TTC549 (cell line): ENCODE measurements around the gene DQX1.
A peak's percentile ranks its signal among the peaks of the same experiment; 100 is the strongest.

Source experiments
- FAIRE-seq: peaks from 2 replicates; lab custom pipeline; 2012; peaks lifted over from hg19 to GRCh38; lab: Jason Lieb, UNC

The DQX1 gene

DNA sequence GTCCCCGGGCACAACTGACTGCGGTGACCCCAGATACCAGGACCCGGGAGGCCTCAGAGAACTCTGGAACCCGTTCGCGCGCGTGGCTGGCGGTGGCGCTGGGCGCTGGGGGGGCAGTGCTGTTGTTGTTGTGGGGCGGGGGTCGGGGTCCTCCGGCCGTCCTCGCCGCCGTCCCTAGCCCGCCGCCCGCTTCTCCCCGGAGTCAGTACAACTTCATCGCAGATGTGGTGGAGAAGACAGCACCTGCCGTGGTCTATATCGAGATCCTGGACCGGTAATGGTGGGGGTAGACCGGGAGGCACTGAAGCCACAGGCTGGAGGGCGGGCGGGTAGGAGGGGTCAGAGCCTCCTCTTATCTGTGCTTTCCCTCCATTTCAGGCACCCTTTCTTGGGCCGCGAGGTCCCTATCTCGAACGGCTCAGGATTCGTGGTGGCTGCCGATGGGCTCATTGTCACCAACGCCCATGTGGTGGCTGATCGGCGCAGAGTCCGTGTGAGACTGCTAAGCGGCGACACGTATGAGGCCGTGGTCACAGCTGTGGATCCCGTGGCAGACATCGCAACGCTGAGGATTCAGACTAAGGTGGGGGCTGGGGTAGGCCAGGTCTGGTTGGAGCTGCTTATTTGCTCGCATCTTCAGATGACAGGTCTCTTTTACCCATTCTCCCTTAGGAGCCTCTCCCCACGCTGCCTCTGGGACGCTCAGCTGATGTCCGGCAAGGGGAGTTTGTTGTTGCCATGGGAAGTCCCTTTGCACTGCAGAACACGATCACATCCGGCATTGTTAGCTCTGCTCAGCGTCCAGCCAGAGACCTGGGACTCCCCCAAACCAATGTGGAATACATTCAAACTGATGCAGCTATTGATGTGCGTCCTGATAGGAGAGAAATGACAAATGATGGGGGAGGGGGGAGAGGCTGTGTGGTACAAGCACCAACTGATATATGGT lies 4.5 kb upstream of the DQX1 start:
- FAIRE-seq, result no peak

DNA sequence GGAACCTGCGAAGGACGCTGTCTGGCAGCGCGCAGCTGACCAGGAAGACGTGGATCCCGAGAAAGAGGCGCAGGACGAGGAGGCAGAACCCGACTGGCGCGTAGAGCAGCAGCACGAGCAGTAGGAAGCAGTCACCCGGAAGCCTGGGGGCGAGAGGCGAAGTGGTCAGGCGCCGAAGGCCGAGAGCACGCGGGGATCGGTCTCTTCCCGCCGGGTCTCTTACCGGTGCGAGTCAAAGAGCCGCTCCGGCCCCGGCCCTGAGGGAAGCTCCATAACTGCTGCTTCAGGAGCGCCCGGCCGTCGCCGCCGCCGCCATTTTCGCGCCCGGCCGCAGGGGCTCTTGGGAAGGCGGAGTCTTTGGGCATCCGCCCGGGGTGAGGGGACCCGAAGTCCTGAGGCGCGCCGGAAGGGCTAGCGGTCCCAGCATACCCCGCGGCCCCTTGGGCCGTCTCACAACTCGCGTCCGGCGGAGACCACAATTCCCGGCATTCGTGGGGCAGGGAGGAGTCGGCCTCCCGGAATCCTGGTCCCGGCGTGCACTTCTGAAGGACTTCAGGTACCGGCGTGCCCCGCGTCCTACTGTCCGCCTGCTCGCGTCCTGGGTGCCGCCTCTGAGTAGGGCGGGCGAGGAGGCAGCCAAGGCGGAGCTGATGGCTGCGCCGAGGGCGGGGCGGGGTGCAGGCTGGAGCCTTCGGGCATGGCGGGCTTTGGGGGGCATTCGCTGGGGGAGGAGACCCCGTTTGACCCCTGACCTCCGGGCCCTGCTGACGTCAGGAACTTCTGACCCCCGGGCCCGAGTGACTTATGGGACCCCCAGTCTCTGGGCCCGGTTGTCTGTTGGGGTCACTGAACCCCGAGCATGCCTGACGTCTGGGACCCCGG lies 3.6 kb upstream of the DQX1 start, which contains the start of the genes AUP1 and HTRA2:
AUP1 (minus strand) TSS at position 350 of the 882 bp plus-strand sequence; CDS start at position 273, 77 bp downstream.
HTRA2 (plus strand) TSS at position 577 of the 882 bp plus-strand sequence; CDS start at position 651, 74 bp downstream.
- FAIRE-seq, result peak; percentile 90

DNA sequence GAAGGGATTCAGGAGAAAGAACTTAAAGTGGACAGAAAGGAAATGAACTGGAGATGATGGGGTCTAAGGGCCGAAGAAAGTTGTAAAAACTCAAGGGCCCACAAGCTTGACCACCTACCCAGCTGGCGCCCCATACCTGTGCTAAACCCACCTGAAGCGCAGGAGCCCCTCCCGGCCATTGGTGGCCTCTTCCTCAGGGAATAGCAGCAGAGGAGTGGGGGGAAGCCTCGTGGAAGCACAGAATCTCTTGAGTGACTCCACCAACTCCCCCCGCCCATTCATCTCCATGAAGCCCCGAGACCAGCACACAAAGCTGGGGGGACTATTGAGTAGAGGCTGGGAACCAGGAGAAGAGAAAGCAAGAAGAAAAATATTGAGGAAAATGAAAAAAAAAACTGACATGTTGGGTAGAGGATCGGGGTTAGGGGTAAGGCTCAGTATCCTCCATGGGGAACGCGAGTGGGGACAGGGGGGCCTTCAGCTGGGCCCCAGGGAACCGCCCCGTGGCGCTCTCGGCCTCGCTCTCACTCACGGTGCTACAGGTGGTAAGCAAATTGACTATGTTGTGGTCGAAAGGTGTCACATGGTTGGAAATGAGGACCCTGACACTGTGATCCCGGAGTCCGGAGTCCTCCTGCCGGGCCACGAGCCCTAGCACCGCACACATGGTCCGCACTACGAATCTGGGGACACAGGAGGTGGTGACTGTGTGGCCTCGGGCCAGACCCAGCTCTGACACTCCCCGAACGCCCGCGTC lies 2.7 kb upstream of the DQX1 start:
- FAIRE-seq, result no peak

DNA sequence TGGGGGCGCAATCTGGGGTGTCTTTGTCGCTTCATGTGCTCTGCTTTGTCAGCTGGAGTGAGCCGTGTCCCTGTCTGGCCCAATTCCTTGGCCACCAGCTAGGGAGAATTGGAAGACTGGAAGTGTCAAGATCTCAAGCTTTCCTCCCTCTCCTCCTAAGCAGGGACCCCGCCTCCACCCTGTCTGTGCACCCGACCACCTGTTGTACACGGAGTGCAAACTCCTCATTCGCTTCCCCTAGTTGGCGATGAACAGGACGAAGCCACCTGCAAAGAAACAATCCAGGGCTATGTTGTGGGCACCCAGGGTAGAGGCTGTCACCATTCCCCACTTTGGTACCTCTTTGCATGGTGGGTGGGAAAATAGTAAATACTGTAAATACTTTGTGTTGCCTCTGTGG lies 1.7 kb upstream of the DQX1 start:
- no peak for FAIRE-seq

DNA sequence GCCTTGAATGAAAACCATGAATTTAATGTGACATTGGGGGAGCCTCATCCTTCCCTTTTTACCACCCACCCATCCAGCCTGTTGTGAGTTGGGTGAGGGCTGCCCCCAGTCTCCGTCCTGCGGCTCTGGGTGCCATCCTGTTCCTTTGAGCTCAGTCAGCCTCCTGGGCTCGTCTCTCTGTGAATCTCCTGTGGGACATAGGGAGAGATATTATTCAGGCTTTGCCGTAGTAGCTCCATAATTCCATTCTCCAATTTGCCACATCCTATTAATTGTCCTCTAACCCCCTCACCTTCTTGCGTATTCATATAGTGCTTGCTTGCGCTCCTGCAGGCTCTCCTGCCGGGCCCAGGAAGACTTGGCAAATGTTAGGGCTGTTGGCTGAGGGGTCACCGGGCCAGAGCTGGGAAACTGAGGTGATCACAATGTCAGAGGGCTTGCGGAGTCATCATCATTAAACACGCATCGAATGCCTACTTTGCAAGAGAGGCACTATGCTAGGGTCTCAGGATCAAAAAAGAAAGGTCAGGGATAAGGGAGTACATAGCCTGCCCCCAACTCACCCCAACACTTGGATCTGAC lies 709 bp upstream of the DQX1 start:
- FAIRE-seq, result no peak

DNA sequence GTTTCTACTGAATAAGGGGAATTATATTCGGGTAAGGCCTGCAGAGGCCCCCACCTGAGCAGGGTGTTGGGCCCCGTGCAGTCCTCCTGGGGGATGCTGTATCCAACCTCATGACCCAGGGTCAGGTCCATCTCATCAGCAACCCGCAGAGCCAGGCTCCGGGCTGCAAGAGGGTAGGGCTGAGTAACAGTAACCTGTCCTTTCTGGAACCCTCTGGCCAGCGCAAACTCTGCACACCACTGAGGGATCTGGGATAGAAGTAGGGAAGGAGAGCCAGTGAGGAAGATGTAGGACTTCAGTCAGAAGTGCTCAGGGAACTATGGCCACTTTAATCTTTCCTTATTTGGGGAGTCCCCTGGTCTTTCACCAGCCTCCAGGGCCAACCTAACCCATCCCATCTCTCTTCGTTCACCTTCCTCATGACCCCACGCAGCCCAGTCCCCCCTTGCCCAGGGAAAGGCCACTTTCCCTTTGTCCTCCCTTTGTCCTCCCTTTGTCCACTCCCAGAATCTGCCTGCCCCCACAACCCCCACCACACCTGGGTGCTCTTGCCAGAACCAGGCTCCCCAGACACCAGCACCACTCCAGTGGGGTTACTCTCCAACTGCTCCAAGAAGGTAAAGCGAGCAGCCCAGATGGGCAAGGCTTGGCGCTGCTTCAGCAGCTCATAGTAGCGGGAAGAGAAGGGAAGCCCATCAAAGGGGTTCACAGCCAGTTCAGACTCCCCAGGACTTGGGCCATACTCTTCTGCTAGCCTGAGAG lies 895 bp downstream of the DQX1 start:
- no peak for FAIRE-seq

DNA sequence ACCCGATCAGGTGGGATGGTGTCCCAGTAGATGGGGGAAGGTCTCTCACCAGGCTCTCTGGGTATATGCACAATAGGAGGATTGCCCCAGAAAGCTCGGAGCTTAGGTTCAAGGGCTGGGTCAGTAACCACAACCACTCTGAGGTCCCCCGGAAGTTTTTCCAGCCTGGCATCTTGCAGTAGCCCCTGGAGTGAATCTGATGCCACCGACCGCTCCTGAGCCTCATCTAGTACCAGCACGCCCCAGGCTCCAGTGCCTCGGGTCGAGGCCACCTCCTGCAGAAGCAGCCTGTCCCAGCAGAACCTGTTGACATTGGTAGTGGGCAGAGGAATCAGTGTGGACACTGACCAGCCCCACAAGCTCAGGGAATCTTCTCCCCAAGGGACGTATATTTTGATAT lies 2.0 kb downstream of the DQX1 start:
- no peak for FAIRE-seq

DNA sequence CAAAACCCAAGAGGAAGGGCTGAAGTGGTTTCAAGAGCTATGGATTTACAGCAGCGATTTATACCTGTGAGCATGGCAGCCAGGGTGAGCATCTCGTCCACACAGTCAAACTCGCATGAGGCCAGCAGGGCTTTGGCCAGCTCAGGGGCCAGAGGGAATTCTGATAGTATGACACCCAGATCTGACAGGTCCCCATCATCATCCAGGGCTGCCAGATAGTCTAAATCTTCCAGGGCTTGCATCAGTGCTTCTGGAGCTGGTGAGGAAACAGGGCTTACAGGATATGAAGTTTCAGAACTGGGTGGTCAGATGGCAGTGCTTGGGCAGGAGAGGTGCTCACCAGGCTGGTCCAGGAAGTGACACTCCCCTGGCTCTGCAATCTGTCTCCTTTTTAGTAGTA lies 3.5 kb downstream of the DQX1 start:
- FAIRE-seq, result no peak

DNA sequence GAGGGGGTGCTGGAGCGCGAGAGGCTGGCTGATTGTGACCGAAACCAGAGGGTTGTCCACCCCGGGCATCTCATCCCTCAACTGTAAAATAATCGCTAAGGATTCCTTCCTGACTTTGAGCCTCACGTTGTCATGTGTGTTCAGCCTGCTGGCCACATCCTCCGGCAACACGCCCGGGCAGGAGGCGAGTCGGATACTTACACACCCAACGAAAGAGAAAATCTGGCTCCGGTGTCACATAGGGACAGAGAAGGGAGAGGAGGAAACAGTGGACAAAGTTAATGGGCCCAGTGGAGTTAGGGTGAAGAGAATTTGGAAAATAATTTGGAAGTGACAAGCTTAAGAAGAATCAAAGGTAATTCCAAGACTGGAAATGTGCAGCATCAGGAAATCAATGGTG lies 9.4 kb downstream of the DQX1 start:
- no peak for FAIRE-seq

DNA sequence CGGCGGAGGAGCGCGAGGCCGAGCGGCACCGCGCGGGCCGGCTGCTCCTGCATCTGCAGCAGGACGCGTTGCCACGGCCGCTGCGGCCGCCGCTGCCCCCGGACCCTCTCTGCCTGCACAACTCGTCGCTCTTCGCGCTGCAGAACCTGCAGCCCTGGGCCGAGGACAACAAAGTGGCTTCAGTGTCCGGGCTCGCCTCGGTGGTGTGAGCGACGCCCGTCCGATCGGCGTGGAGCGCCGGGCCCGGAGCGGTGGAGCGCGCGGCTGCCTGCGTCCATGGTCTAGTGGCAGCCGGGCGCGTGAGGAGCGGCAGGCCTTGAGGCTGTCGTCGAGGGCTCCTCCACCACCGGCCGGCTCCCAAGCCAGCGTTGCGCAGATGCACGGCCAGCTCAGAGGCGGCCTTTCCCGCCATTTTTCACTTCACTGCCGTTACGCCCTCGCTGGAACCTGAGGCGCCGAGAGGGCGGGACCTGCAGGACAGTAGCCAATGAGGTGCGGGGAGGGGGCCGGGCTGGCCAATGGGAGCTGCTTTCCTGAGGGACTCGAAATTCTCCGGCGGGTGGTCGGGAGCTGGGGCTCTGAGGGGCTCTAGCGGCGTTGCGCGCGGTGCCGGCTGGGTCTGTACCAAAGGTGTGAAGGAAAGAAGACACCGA lies 9.9 kb downstream of the DQX1 start:
- no peak for FAIRE-seq

DNA sequence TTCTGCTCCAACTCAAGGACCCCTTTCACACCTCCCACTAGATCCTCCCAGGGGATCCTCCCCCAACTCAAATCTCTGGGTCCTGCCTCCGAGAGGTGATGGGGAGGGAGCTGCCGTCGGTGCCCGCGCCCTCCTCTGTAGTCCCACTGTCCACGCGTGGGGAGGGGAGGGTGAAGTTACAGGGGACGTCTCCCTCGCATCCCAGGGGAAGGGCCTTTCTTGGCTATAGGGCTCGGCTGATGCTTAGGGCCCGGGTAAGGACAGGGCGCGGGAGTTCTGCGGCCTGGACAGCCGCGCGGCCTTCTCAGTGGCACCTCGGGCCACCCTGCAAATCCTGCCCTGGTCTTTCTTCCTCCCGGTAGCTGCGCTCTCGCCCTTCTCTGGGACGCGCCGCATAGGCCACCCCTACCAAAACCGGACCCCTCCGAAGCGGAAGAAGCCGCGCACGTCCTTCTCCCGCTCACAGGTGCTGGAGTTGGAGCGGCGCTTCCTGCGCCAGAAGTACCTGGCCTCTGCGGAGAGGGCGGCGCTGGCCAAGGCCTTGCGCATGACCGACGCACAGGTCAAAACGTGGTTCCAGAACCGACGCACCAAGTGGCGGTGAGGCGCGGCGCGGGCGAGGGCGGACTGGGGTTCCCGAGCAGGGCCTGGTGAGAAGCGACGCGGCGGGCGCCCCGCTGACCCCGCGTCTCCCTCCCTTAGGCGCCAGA lies 10.6 kb downstream of the DQX1 start:
- no peak for FAIRE-seq

DNA sequence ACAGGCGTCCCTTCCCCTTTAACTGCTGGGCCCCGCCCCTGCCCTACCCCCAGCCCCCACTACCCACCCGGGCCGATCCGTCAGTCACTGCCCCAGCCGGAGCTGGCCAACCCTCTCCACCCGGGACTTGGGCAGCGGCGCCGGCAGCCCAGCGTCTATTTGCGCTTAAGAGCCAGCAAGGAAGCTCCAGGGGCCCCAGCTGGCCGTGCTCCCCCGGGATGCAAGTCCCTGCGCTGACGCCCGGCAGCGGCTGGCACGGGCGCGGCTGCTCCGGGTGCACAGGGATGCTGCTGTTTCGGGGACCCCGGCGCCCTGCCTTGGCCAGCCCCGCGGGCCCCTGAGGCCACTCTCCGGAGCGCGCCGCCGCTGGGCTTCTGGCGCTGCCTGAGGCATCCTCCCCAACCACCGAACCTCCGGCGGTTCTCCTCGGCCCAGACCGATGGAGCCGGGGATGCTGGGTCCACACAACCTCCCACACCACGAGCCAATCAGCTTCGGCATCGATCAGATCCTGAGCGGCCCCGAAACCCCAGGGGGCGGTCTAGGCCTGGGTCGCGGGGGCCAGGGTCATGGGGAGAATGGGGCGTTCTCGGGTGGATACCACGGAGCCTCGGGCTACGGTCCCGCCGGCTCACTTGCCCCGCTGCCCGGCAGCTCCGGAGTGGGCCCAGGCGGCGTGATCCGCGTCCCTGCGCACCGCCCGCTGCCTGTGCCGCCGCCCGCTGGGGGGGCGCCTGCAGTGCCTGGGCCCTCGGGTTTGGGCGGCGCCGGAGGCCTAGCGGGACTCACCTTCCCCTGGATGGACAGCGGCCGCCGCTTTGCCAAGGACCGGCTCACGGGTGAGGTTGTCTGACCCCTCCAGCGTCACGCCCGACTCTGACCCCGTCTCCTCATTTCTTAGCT lies 11.4 kb downstream of the DQX1 start, which contains the start of gene TLX2:
TLX2 (plus strand) TSS at position 83 of the 903 bp plus-strand sequence; CDS start at position 440, 357 bp downstream.
- FAIRE-seq, result no peak

DNA sequence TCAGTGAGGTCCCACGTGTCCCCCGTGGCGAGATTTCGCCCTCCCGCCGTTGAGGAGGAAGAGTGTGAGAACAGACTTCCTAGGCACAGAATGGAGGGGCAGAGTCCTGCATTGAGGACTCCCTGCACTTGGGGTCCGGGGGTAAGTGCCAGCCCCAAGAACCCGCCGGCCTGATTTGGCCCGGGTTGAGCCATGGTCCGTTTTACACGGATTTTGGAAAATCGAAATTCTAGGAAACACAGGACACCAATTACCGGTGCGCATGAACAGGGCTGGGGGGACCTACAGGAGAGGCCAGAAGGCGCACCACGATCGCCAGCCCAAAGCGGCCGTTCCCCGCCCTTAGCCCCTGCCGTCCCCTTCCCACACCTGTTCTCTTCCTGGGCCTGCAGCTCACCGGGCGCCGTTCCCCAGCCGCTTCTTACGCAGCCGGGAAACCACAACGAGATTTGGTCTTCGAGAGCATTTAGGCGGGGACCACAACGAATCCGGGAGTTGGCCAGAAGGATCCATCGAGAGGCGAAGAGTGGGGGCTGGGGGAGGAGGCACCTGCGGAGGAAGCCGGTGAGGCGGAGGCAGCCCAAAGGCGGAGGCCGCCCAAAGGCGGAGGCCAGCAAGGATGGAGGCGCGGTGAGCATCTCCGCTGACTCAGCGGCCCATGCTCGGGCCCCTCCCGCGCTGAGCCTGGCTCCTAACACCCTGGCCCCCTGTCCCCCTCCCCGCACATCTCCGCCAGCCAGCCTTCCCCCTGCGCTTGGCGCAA lies 12.2 kb downstream of the DQX1 start:
- FAIRE-seq, result no peak

DNA sequence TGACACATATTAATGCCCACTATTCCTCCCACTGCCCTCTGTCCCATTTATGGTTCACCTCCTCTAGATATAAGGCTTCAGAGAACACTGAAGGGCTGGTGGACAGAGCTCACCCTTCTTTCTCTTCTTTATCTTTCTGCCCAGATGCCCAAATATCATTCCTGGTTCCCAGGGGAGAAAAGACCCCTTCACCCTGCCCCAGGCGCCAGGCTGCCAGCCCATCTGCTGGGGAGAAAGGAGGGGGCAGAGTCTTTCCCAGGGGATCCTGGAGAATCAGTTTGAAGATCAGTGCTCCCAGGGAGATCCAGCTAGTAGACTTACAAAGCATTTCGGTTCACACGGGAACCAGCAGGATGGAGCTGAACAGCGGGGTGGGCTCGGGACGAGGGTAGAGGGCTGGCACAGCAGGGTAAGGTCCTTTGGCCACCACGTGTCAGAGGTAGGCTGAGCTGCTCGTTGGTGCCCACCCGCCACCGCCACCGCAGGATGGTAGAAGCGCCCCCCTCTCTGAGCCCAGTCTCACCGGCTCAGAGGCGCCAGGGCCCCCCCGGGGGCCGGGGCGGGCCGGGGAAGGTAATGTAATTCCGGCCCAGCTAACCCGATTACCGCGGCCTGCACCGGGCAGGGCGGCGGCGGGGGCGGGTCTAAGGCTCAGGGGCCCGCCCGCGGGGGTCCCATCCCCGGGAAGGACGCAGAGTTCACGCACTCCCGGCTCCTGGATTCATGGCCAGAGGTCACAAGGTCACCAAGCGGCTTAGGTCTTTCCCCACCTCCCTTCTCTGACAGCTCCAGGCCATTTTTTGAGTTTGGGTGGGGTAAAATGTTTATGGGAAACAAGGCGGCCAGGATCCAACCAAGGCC lies 13.1 kb downstream of the DQX1 start:
- FAIRE-seq, result no peak

DNA sequence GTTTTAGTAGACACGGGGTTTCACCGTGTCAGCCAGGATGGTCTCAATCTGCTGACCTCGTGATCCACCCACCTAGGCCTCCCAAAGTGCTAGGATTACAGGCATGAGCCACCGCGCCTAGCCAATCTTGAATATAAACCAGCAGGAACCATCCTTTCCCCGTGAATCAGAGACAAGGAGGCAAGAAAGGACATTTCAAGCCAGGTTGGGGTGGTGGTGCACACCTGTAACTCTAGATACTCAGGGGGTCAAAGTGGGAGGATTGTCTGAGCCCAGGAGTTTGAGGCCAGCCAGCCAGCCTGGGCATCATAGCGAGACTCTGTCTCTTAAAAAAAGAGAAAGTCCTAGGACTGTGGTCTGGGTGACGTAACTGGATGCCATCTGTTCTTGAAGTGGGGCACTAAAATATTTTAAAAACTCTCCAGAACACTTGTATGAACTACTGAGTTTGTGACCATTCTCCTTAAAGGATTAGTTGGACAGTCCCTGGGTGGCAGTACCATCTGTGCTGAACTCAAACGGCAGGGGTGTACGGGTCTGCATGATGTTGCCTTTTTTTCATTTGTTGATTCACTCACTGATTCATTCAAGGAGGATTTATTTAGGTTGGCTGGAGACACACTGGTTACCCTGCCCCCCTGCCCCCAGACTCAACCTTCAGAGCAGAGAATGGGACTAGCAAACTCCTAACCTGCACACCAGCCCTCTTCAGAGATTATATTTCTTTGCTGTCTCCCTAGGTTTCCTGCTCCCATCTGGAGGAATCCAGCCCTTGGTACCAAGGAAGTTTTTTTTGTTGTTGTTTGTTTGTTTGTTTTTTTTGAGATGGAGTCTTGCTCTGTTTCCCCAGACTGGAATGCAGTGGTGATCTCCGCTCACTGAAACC lies 14.7 kb downstream of the DQX1 start:
- no peak for FAIRE-seq

DNA sequence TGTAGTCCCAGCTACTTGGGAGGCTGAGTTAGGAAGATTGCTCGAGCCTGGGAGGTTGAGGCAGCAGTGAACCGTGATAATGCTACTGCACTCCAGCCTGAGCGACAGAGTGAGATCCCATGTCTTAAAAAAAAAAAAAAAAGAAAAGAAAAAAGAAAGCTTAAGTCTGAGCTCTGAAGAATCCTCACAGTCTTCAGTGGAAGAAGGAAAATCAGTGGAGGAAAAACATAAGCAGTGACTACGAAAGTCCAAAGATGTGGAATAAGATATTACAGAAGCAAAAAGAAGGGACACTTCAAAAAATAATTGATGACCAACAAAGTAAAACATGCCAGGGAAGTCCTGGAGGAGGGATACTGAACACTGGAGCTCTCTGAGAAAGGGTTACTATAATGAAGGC lies 15.8 kb downstream of the DQX1 start:
- FAIRE-seq, result no peak
